ENCODE measurements around the gene IFNAR1. TPM values are rescaled to one million over a fixed set of nuclear protein-coding genes. Genes with fewer than 3 reads are reported as not detected.

IFNAR1 gene
- total RNA-seq, 2 donors from 2014 or later = 11.7 to 16.9 TPM

- Histone ChIP-seq H3K36me3 (ENCODE audit: control insufficient read depth, insufficient read depth, low read length) (no peaks in the 10 kb centered on the region), H3K9me3 (ENCODE audit: control insufficient read depth, low read length) (peaks cover 30% of the 10 kb centered on the region), H3K9ac (ENCODE audit: extremely low read depth, low read length, poor library complexity, severe bottlenecking) (no peak overlapping the region), H3K27me3 (ENCODE audit: control insufficient read depth, insufficient read depth, low read length, poor library complexity, severe bottlenecking) (no peaks in the 10 kb centered on the region), H3K4me1 (ENCODE audit: control insufficient read depth, insufficient read depth, low read length) (no peaks in the 10 kb centered on the region), H3K27ac (ENCODE audit: low read depth, low read length) (no peak overlapping the region), H3K4me3 (ENCODE audit: low read length) (no peak overlapping the region)
- Mint-ChIP-seq H3K4me1 (no peaks in the 10 kb centered on the region), H3K36me3 (ENCODE audit: low read depth) (peaks cover 4% of the 10 kb centered on the region), H3K27me3 (ENCODE audit: insufficient read depth) (peaks cover 2% of the 10 kb centered on the region), H3K27ac (no peak overlapping the region), H3K9me3 (peaks cover 37% of the 10 kb centered on the region), H3K4me3 (no peak overlapping the region)
- 100% methylated on average over 1 of the region's 1 CpG for WGBS, 2 experiments (ENCODE audit: insufficient coverage in 1 of 2, insufficient read length in 1 of 2)
- TF ChIP-seq CTCF (conservative IDR thresholded peaks at IDR 0.05) = no peak
- no peak for DNase-seq
Measured at GRCh38 chr21:33369586-33369985, 44.8 kb downstream of the IFNAR1 start.

GRCh38 chr21:33370305-33370704, 45.5 kb downstream of the IFNAR1 start:
- peaks cover 30% of the 10 kb centered on the region for H3K9me3 ChIP-seq (ENCODE audit: control insufficient read depth, low read length)
- no peaks in the 10 kb centered on the region for H3K27me3 ChIP-seq (ENCODE audit: control insufficient read depth, insufficient read depth, low read length, poor library complexity, severe bottlenecking)
- no peaks in the 10 kb centered on the region for H3K36me3 ChIP-seq (ENCODE audit: control insufficient read depth, insufficient read depth, low read length)
- no peak overlapping the region for H3K4me3 Mint-ChIP-seq
- WGBS, 2 experiments (ENCODE audit: insufficient coverage in 1 of 2, insufficient read length in 1 of 2) = 93% methylated on average over 2 of the region's 2 CpGs; no CpG with 5 or more reads in 1 of the 2 experiments
- H3K9ac ChIP-seq (ENCODE audit: extremely low read depth, low read length, poor library complexity, severe bottlenecking) = no peak overlapping the region
- no peaks in the 10 kb centered on the region for H3K4me1 Mint-ChIP-seq
- peaks cover 37% of the 10 kb centered on the region for H3K9me3 Mint-ChIP-seq
- no peak for TF ChIP-seq CTCF (conservative IDR thresholded peaks at IDR 0.05)
- no peak overlapping the region for H3K4me3 ChIP-seq (ENCODE audit: low read length)
- no peak for DNase-seq
- H3K27ac ChIP-seq (ENCODE audit: low read depth, low read length) = no peak overlapping the region
- peaks cover 4% of the 10 kb centered on the region for H3K36me3 Mint-ChIP-seq (ENCODE audit: low read depth)
- no peak overlapping the region for H3K27ac Mint-ChIP-seq
- no peaks in the 10 kb centered on the region for H3K4me1 ChIP-seq (ENCODE audit: control insufficient read depth, insufficient read depth, low read length)
- H3K27me3 Mint-ChIP-seq (ENCODE audit: insufficient read depth) = peaks cover 2% of the 10 kb centered on the region

- Mint-ChIP-seq H3K9me3 (peaks cover 32% of the 10 kb centered on the region), H3K27me3 (ENCODE audit: insufficient read depth) (peaks cover 2% of the 10 kb centered on the region), H3K4me3 (no peak overlapping the region), H3K36me3 (ENCODE audit: low read depth) (peaks cover 4% of the 10 kb centered on the region), H3K27ac (no peak overlapping the region), H3K4me1 (no peaks in the 10 kb centered on the region)
- Histone ChIP-seq H3K27ac (ENCODE audit: low read depth, low read length) (no peak overlapping the region), H3K9me3 (ENCODE audit: control insufficient read depth, low read length) (peaks cover 24% of the 10 kb centered on the region), H3K27me3 (ENCODE audit: control insufficient read depth, insufficient read depth, low read length, poor library complexity, severe bottlenecking) (no peaks in the 10 kb centered on the region), H3K36me3 (ENCODE audit: control insufficient read depth, insufficient read depth, low read length) (no peaks in the 10 kb centered on the region), H3K4me1 (ENCODE audit: control insufficient read depth, insufficient read depth, low read length) (no peaks in the 10 kb centered on the region), H3K9ac (ENCODE audit: extremely low read depth, low read length, poor library complexity, severe bottlenecking) (no peak overlapping the region), H3K4me3 (ENCODE audit: low read length) (no peak overlapping the region)
- no peak for TF ChIP-seq CTCF (conservative IDR thresholded peaks at IDR 0.05)
- WGBS, 2 experiments (ENCODE audit: insufficient coverage in 1 of 2, insufficient read length in 1 of 2) = 93% methylated on average over 3 of the region's 3 CpGs; no CpG with 5 or more reads in 1 of the 2 experiments
- no peak for DNase-seq
Measured at GRCh38 chr21:33371366-33371765, 46.6 kb downstream of the IFNAR1 start.
